HepG2 (cell line): Measurements from ENCODE around the gene CAB39. TPM values are rescaled to one million over a fixed set of nuclear protein-coding genes. Genes with fewer than 3 reads are reported as not detected.
A peak's percentile ranks its signal among the peaks of the same experiment; 100 is the strongest.

Experiments used
- GATAD2A ChIP-seq: IDR thresholded peaks from 2 replicates; pipeline ENCODE4 v1.6.1; 2016
- JDP2 ChIP-seq: sonication (generic); formaldehyde crosslinking; IDR thresholded peaks from 2 replicates; pipeline ENCODE4 v1.8.1; 2022; ENCODE audit warnings: missing genetic modification reagents, borderline replicate concordance
- KDM5B ChIP-seq: sonication (generic); formaldehyde crosslinking; IDR thresholded peaks from 2 replicates; pipeline ENCODE4 v1.4.0; 2020; ENCODE audit warnings: missing genetic modification reagents, mild to moderate bottlenecking, borderline replicate concordance
- SP1 ChIP-seq, 2 experiments: fragments of 450-650 bp in 1 of 2; sonication (generic) in 1 of 2; formaldehyde crosslinking in 1 of 2; IDR thresholded peaks; 2 replicates each; pipeline versions ENCODE4 v1.4.0 to v1.6.1; 2016 to 2020; ENCODE audit warnings: missing genetic modification reagents in 1 of 2
- XBP1 ChIP-seq: sonication (generic); formaldehyde crosslinking; IDR thresholded peaks from 2 replicates; pipeline ENCODE4 v1.5.0; 2020; ENCODE audit warnings: missing genetic modification reagents
- ZBTB21 ChIP-seq: sonication (generic); formaldehyde crosslinking; IDR thresholded peaks from 2 replicates; pipeline ENCODE4 v1.4.0; 2020; ENCODE audit warnings: missing genetic modification reagents
- ZMAT3 ChIP-seq: sonication (generic); formaldehyde crosslinking; conservative IDR thresholded peaks from 2 replicates; pipeline ENCODE4 v1.7.0; 2021; ENCODE audit warnings: missing genetic modification reagents
- ZNF296 ChIP-seq: sonication (generic); formaldehyde crosslinking; conservative IDR thresholded peaks from 2 replicates; pipeline ENCODE4 v1.5.0; 2020; ENCODE audit warnings: mild to moderate bottlenecking, missing genetic modification reagents
- ZNF546 ChIP-seq: sonication (generic); formaldehyde crosslinking; conservative IDR thresholded peaks from 2 replicates; pipeline ENCODE4 v1.8.1; 2023; ENCODE audit warnings: mild to moderate bottlenecking, missing genetic modification reagents
- ZNF556 ChIP-seq: sonication (generic); formaldehyde crosslinking; IDR thresholded peaks from 2 replicates; pipeline ENCODE4 v1.4.0; 2020; ENCODE audit warnings: mild to moderate bottlenecking, missing genetic modification reagents, borderline replicate concordance
- ZNF615 ChIP-seq: sonication (generic); formaldehyde crosslinking; IDR thresholded peaks from 2 replicates; pipeline ENCODE4 v1.5.0; 2020; ENCODE audit warnings: mild to moderate bottlenecking, missing genetic modification reagents, borderline replicate concordance
- ZNF644 ChIP-seq: IDR thresholded peaks from 2 replicates; pipeline ENCODE4 v1.6.1; 2016; ENCODE audit warnings: low read depth
- ZNF75D ChIP-seq: sonication (generic); formaldehyde crosslinking; IDR thresholded peaks from 2 replicates; pipeline ENCODE4 v1.8.1; 2023; ENCODE audit warnings: missing genetic modification reagents, mild to moderate bottlenecking, borderline replicate concordance
- polyA plus RNA-seq, 8 experiments: library from polyadenylated mRNA; depleted of rRNA in 3 of 8; stranded (reverse) in 7 of 8; unstranded in 1 of 8; fragments of >200 nt; fragmentation: Illumina TruSeq in 4 of 8; extraction: Trizol in 4 of 8; gene quantifications; 2 replicates each; pipeline versions ENCODE4 v1.2.1 to v1.2.3, GENCODE V29; 2011 to 2016; ENCODE audit warnings: low read depth in 4 of 8, missing spikeins in 1 of 8, mixed read lengths in 1 of 8; ENCODE audit not compliant: insufficient read depth in 1 of 8
- total RNA-seq, 5 experiments: library from RNA; depleted of rRNA; stranded (reverse); fragments of >200 nt; fragmentation: Illumina TruSeq; extraction: Trizol; gene quantifications; 2 replicates each; pipeline ENCODE4 v1.2.3, GENCODE V29; 2016; ENCODE audit warnings: low read depth in 1 of 5
- TF ChIP-seq, protein P1 (sequence below): sonication (generic); formaldehyde crosslinking; IDR thresholded peaks from 2 replicates; pipeline ENCODE4 v1.5.0; 2020; ENCODE audit warnings: mild to moderate bottlenecking, missing genetic modification reagents, borderline replicate concordance
- TF ChIP-seq, protein P2 (sequence below): sonication (generic); formaldehyde crosslinking; IDR thresholded peaks from 2 replicates; pipeline ENCODE4 v1.5.0; 2020; ENCODE audit warnings: missing genetic modification reagents

CAB39 gene
- total and polyA plus RNA-seq, 2 of the 13 experiments (the other 11 are each of a cell fraction or from before 2014, with no cell fraction given), result 19.3 to 45.3 TPM

DNA sequence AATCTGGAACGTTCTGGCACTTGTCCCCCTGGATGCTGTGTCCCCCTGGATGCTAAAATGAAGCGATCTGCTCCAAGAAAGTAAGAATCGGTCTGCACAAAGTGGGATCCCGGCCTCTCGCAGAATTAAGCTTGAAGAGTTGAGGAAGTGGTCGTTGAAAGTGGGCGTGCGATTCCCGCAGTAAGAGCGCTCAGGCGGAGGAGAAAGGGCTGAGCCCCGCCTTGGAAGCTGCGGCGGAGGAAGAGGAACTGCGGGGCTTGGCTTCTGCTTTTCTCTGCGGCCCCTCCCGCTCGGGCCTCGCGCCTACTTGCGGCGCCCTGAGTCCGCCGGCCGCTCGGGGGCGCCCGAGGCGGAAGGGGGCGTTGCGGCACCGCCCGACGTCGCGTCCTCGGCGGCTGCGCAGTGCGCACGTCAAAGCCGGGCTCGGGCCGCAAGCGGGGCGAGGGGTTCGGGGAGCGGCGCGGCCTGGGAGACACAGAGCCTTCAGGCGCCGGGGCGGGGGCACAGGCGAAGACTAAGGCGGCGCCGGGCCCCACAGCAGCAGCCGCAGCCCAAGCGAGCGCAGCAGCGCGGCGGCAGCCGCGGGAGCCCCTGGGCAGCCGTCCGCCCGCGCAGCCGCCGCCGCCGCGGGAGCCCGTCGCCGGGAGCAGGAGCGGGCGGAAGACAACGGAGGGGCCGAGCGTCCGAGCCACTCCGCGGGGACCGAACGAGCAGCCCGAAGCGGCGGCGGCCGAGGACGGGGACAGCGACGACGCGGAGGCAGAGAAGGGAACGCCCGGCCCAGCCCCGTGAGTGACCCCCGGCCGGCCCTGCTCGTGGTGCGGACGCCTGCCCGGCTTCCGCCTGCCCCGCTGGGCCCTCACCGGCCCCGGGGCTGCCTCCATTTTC is at the start of gene CAB39 (continued):
- TF ChIP-seq, protein P1, sequence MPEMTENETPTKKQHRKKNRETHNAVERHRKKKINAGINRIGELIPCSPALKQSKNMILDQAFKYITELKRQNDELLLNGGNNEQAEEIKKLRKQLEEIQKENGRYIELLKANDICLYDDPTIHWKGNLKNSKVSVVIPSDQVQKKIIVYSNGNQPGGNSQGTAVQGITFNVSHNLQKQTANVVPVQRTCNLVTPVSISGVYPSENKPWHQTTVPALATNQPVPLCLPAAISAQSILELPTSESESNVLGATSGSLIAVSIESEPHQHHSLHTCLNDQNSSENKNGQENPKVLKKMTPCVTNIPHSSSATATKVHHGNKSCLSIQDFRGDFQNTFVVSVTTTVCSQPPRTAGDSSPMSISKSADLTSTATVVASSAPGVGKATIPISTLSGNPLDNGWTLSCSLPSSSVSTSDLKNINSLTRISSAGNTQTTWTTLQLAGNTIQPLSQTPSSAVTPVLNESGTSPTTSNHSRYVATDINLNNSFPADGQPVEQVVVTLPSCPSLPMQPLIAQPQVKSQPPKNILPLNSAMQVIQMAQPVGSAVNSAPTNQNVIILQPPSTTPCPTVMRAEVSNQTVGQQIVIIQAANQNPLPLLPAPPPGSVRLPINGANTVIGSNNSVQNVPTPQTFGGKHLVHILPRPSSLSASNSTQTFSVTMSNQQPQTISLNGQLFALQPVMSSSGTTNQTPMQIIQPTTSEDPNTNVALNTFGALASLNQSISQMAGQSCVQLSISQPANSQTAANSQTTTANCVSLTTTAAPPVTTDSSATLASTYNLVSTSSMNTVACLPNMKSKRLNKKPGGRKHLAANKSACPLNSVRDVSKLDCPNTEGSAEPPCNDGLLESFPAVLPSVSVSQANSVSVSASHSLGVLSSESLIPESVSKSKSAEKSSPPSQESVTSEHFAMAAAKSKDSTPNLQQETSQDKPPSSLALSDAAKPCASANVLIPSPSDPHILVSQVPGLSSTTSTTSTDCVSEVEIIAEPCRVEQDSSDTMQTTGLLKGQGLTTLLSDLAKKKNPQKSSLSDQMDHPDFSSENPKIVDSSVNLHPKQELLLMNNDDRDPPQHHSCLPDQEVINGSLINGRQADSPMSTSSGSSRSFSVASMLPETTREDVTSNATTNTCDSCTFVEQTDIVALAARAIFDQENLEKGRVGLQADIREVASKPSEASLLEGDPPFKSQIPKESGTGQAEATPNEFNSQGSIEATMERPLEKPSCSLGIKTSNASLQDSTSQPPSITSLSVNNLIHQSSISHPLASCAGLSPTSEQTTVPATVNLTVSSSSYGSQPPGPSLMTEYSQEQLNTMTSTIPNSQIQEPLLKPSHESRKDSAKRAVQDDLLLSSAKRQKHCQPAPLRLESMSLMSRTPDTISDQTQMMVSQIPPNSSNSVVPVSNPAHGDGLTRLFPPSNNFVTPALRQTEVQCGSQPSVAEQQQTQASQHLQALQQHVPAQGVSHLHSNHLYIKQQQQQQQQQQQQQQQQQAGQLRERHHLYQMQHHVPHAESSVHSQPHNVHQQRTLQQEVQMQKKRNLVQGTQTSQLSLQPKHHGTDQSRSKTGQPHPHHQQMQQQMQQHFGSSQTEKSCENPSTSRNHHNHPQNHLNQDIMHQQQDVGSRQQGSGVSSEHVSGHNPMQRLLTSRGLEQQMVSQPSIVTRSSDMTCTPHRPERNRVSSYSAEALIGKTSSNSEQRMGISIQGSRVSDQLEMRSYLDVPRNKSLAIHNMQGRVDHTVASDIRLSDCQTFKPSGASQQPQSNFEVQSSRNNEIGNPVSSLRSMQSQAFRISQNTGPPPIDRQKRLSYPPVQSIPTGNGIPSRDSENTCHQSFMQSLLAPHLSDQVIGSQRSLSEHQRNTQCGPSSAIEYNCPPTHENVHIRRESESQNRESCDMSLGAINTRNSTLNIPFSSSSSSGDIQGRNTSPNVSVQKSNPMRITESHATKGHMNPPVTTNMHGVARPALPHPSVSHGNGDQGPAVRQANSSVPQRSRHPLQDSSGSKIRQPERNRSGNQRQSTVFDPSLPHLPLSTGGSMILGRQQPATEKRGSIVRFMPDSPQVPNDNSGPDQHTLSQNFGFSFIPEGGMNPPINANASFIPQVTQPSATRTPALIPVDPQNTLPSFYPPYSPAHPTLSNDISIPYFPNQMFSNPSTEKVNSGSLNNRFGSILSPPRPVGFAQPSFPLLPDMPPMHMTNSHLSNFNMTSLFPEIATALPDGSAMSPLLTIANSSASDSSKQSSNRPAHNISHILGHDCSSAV, result no peak
- TF ChIP-seq ZNF556 (no peak; the same call in 1 of the 2 replicates), ZBTB21 (CRISPR knock-in tag) (no peak; the same call in 1 of the 2 replicates), ZNF296 (CRISPR knock-in tag) (no peak), GATAD2A (CRISPR knock-in tag) (peak; percentile 40; the same call in 1 of the 2 replicates), KDM5B (no peak; the same call in 1 of the 2 replicates), JDP2 (CRISPR knock-in tag) (no peak), ZNF546 (peak; percentile 65; the same call in 1 of the 2 replicates), SP1 (IDR thresholded peaks at IDR 0.05) (no peak), SP1 (CRISPR knock-in tag; IDR thresholded peaks at IDR 0.05) (peak; percentile 90), ZNF644 (CRISPR knock-in tag) (no peak), ZNF75D (no peak), ZNF615 (CRISPR knock-in tag) (no peak), XBP1 (CRISPR knock-in tag) (no peak), ZMAT3 (0 out of 2 replicates have a peak, but pooled peaks have one; percentile 51)
- TF ChIP-seq, protein P2, sequence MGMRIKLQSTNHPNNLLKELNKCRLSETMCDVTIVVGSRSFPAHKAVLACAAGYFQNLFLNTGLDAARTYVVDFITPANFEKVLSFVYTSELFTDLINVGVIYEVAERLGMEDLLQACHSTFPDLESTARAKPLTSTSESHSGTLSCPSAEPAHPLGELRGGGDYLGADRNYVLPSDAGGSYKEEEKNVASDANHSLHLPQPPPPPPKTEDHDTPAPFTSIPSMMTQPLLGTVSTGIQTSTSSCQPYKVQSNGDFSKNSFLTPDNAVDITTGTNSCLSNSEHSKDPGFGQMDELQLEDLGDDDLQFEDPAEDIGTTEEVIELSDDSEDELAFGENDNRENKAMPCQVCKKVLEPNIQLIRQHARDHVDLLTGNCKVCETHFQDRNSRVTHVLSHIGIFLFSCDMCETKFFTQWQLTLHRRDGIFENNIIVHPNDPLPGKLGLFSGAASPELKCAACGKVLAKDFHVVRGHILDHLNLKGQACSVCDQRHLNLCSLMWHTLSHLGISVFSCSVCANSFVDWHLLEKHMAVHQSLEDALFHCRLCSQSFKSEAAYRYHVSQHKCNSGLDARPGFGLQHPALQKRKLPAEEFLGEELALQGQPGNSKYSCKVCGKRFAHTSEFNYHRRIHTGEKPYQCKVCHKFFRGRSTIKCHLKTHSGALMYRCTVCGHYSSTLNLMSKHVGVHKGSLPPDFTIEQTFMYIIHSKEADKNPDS (CRISPR knock-in tag), result no peak
